GM12878 (cell line): ENCODE measurements around the gene SLC38A3. TPM values are rescaled to one million over a fixed set of nuclear protein-coding genes. Genes with fewer than 3 reads are reported as not detected.

ENCODE experiments used
- ATAC-seq: fragments of 200-7000 bp; cut with Tn5 transposase; 3 replicates; pipeline ENCODE4 v1.9.1; 2020; ENCODE audit warnings: mild to moderate bottlenecking, moderate library complexity
- BruUV-seq: library from RNA; stranded (reverse); fragments of 400-500 nt; replicated peaks from 2 replicates; lab custom pipeline; 2021; lab: Mats Ljungman, UMichigan
- CTCF ChIA-PET: fragments of 300-600 bp; sonication (Branson Sonifier 250); formaldehyde crosslinking; extraction: SDS; loops from one replicate; lab custom pipeline; 2021; ENCODE audit warnings: inconsistent platforms; lab: Yijun Ruan, JAX
- POLR2A ChIA-PET: fragments of 350-600 bp; formaldehyde crosslinking; extraction: SDS; loops from one replicate; lab custom pipeline; 2021; ENCODE audit warnings: inconsistent platforms; lab: Charles Lee
- RAD21 ChIA-PET: fragments of 300-600 bp; sonication (Branson Sonifier 250); formaldehyde crosslinking; loops from one replicate; lab custom pipeline; 2023; ENCODE audit warnings: antibody characterized with exemption; ENCODE audit not compliant: unreplicated experiment; lab: Charles Lee
- SMC1A ChIA-PET: fragments of 300-600 bp; sonication (Branson Sonifier 250); formaldehyde crosslinking; loops from one replicate; lab custom pipeline; 2023; ENCODE audit not compliant: unreplicated experiment, uncharacterized antibody; lab: Charles Lee
- DNase-seq: peaks from one replicate; pipeline ENCODE4 v3.0.0-alpha.2; 2011; ENCODE audit warnings: low read depth, low spot score
- FAIRE-seq: peaks from 3 replicates; lab custom pipeline; 2011; peaks lifted over from hg19 to GRCh38; lab: Jason Lieb, UNC
- H2AFZ ChIP-seq: 2 replicates; pipeline ENCODE4 v1.6.0; 2011; ENCODE audit warnings: low read depth, low read length, control low read depth; ENCODE audit not compliant: control insufficient read depth
- H3K27ac ChIP-seq: 2 replicates; pipeline ENCODE4 v1.5.1; 2011; ENCODE audit warnings: control low read depth; ENCODE audit not compliant: control insufficient read depth, insufficient read depth
- H3K27me3 ChIP-seq, 2 experiments: replicated peaks in 1 of 2; 2 replicates each; pipeline versions ENCODE4 v1.6.0 to v1.6.1; 2011; ENCODE audit warnings: low read length in 1 of 2; ENCODE audit not compliant: control insufficient read depth in 2 of 2, insufficient read depth in 2 of 2
- H3K36me3 ChIP-seq, 2 experiments: 2 replicates each; pipeline ENCODE4 v1.5.1; 2011; ENCODE audit warnings: low read length in 1 of 2; ENCODE audit not compliant: control insufficient read depth in 2 of 2, insufficient read depth in 2 of 2
- H3K4me1 ChIP-seq: 2 replicates; pipeline ENCODE4 v1.6.1; 2011; ENCODE audit warnings: mild to moderate bottlenecking, low read length, moderate library complexity, mixed read lengths; ENCODE audit not compliant: control insufficient read depth, insufficient read depth
- H3K4me2 ChIP-seq: 2 replicates; pipeline ENCODE4 v1.6.0; 2011; ENCODE audit warnings: control low read depth; ENCODE audit not compliant: control insufficient read depth, insufficient read depth
- H3K4me3 ChIP-seq: fragments of 200-600 bp; sonication (generic); 2 replicates; pipeline ENCODE4 v1.5.1; 2016
- H3K79me2 ChIP-seq: 2 replicates; pipeline ENCODE4 v1.6.0; 2011; ENCODE audit warnings: low read length; ENCODE audit not compliant: control insufficient read depth, insufficient read depth
- H3K9ac ChIP-seq: 2 replicates; pipeline ENCODE4 v1.8.0; 2011; ENCODE audit warnings: low read length, control low read depth, mixed read lengths; ENCODE audit not compliant: control insufficient read depth, insufficient read depth
- H3K9me3 ChIP-seq: replicated peaks from 3 replicates; pipeline ENCODE4 v1.5.1; 2011; ENCODE audit warnings: mild to moderate bottlenecking, low read length; ENCODE audit not compliant: control insufficient read depth, insufficient read depth
- H4K20me1 ChIP-seq: 2 replicates; pipeline ENCODE4 v1.6.0; 2011; ENCODE audit not compliant: control insufficient read depth, insufficient read depth
- BACH1 ChIP-seq: fragments of 450-650 bp; IDR thresholded peaks from 2 replicates; pipeline ENCODE4 v1.6.1; 2017; ENCODE audit warnings: mild to moderate bottlenecking, borderline replicate concordance
- CBX5 ChIP-seq: sonication (generic); IDR thresholded peaks from 2 replicates; pipeline ENCODE4 v1.6.1; 2016; ENCODE audit warnings: low read depth, moderate library complexity, mild to moderate bottlenecking, inconsistent platforms
- CEBPB ChIP-seq, 2 experiments: fragments of 150-350 bp in 1 of 2; IDR thresholded peaks; 2 replicates each; pipeline ENCODE4 v1.6.1; 2012 to 2014; ENCODE audit warnings: low read depth in 2 of 2, low read length in 2 of 2, borderline replicate concordance in 1 of 2, inconsistent platforms in 1 of 2
- GABPA ChIP-seq: IDR thresholded peaks from 2 replicates; pipeline ENCODE4 v1.6.1; 2014; ENCODE audit warnings: antibody characterized with exemption, low read depth, mild to moderate bottlenecking, inconsistent platforms
- LARP7 ChIP-seq: fragments of 450-650 bp; IDR thresholded peaks from 2 replicates; pipeline ENCODE4 v1.6.1; 2017; ENCODE audit warnings: mild to moderate bottlenecking
- MTA3 ChIP-seq: IDR thresholded peaks from 2 replicates; pipeline ENCODE4 v1.6.1; 2012; ENCODE audit warnings: low read length, inconsistent platforms, borderline replicate concordance
- NR2C1 ChIP-seq: fragments of 450-650 bp; IDR thresholded peaks from 2 replicates; pipeline ENCODE4 v1.6.1; 2017; ENCODE audit warnings: antibody characterized with exemption, mild to moderate bottlenecking, moderate library complexity
- RUNX3 ChIP-seq: IDR thresholded peaks from 2 replicates; pipeline ENCODE4 v1.6.1; 2012; ENCODE audit warnings: low read length, inconsistent platforms
- TBL1XR1 ChIP-seq: IDR thresholded peaks from 2 replicates; pipeline ENCODE4 v1.6.1; 2012; ENCODE audit warnings: low read depth, low read length, improper control_type of control experiment
- WGBS: methylation state at CpG from one replicate; pipeline ENCODE4 v1.1.6; 2016; ENCODE audit warnings: low lambda C conversion rate; ENCODE audit not compliant: insufficient replicate concordance, insufficient coverage; ENCODE audit errors: missing lambda C conversion rate; 5-methylcytosine and 5-hydroxymethylcytosine counted together
- in situ Hi-C: fragments of 300-500 bp; cut with MboI; formaldehyde crosslinking; loops from 9 replicates; pipeline ENCODE4 v1.14.3; 2018; ENCODE audit warnings: mixed read lengths
- intact Hi-C: fragments of 100-400 bp; cut with micrococcal nuclease; formaldehyde crosslinking; loops from one replicate; pipeline ENCODE4 v1.14.2; 2022; ENCODE audit not compliant: unreplicated experiment
- polyA plus RNA-seq, 11 experiments: library from polyadenylated mRNA; depleted of rRNA in 4 of 11; unstranded in 6 of 11; stranded (reverse) in 5 of 11; fragments of >200 nt; fragmentation: Nextera tagmentation in 4 of 11; fragmentation: Illumina TruSeq in 1 of 11; extraction: Ambion mirVana in 4 of 11; extraction: Trizol in 1 of 11; gene quantifications; 1 replicate in 1 of 11; 2 replicates in 10 of 11; pipeline versions ENCODE4 v1.2.1 to v1.2.3, GENCODE V29; 2011 to 2016; ENCODE audit warnings: inconsistent platforms in 2 of 11, missing spikeins in 2 of 11, low read depth in 1 of 11
- total RNA-seq, 4 experiments: library from RNA; depleted of rRNA in 3 of 4; stranded (reverse); fragments of >200 nt in 3 of 4; fragmentation: Illumina TruSeq in 1 of 4; extraction: Trizol in 1 of 4; gene quantifications; 2 replicates each; pipeline versions ENCODE4 v1.2.1 to v1.2.3, GENCODE V29; 2013 to 2021
- TF ChIP-seq, protein P1 (sequence below): fragments of 450-650 bp; IDR thresholded peaks from 2 replicates; pipeline ENCODE4 v1.6.1; 2017; ENCODE audit warnings: mild to moderate bottlenecking, low read depth, inconsistent platforms; ENCODE audit not compliant: poor library complexity, severe bottlenecking

Gene SLC38A3
- total and polyA plus RNA-seq, 10 of the 15 experiments (the other 5 are each of a cell fraction or from before 2014, with no cell fraction given) = 0.14 TPM; not detected in 9

DNA sequence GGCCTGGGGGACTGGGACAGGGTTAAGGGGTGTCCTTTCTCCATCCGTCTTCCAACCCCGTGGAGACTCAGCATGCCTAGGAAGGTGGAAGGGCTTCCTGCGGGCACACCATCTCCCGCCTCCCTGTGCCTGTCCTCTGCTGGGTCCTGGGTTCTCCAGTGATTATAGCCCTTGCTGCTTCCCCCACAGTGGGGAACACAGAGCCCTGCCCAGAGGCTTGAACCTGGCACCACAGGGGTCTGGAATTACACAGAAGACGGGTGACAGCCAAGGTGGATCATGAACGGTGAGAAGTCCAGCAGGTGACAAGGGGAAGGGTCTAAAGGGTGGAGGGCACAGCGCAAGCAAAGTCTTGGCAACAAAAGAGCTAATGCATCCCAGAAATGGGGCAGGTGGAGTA is 57.7 kb downstream of the SLC38A3 start:
- RAD21 ChIA-PET = interaction anchor here (1.7 kb wide), 1 partner anchor 16 kb away, joined by 5 read pairs; no protein-coding TSS in a partner anchor
- no peak overlapping the region for H3K4me2 ChIP-seq
- H3K9me3 ChIP-seq = no peaks in the 10 kb centered on the region; the same call in 2 of the 3 replicates
- POLR2A ChIA-PET = no interaction called here
- TF ChIP-seq TBL1XR1 = no peak
- TF ChIP-seq LARP7 = no peak
- TF ChIP-seq, protein P1, sequence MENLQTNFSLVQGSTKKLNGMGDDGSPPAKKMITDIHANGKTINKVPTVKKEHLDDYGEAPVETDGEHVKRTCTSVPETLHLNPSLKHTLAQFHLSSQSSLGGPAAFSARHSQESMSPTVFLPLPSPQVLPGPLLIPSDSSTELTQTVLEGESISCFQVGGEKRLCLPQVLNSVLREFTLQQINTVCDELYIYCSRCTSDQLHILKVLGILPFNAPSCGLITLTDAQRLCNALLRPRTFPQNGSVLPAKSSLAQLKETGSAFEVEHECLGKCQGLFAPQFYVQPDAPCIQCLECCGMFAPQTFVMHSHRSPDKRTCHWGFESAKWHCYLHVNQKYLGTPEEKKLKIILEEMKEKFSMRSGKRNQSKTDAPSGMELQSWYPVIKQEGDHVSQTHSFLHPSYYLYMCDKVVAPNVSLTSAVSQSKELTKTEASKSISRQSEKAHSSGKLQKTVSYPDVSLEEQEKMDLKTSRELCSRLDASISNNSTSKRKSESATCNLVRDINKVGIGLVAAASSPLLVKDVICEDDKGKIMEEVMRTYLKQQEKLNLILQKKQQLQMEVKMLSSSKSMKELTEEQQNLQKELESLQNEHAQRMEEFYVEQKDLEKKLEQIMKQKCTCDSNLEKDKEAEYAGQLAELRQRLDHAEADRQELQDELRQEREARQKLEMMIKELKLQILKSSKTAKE = no peak
- TF ChIP-seq CBX5 = no peak
- no peak for TF ChIP-seq MTA3
- TF ChIP-seq CEBPB (IDR thresholded peaks at IDR 0.05; ENCODE audit: borderline replicate concordance in 1 of 2, low read depth in 2 of 2, low read length in 2 of 2) = no peak
- no peak for TF ChIP-seq GABPA
- TF ChIP-seq BACH1 = no peak
- TF ChIP-seq RUNX3 = no peak
- TF ChIP-seq NR2C1 = no peak
- no TSS peak for BruUV-seq
- H3K27ac ChIP-seq = no peak overlapping the region
- no peak overlapping the region for H2AFZ ChIP-seq
- intact Hi-C loops (no loop called here), in situ Hi-C loops (no loop called here)
- no peak overlapping the region for H3K9ac ChIP-seq
- H3K79me2 ChIP-seq = no peaks in the 10 kb centered on the region
- H4K20me1 ChIP-seq = no peaks in the 10 kb centered on the region
- no peak for DNase-seq
- no peak overlapping the region for H3K4me3 ChIP-seq
- CTCF ChIA-PET = interaction anchor here (7.9 kb wide), 1 partner anchor 16 kb away, joined by 43 read pairs; no protein-coding TSS in a partner anchor
- peaks cover 0 to 4% of the 10 kb centered on the region in 2 experiments; a peak in 1 of 4 replicates for H3K27me3 ChIP-seq
- peaks cover 14% of the 10 kb centered on the region for H3K4me1 ChIP-seq
- SMC1A ChIA-PET = interaction anchor here (1.0 to 1.3 kb wide), 2 partner anchors 10 to 35 kb away, joined by 3 read pairs; no protein-coding TSS in a partner anchor
- 65% methylated on average over 7 of the region's 7 CpGs for WGBS
- H3K36me3 ChIP-seq = peaks cover 0 to 5% of the 10 kb centered on the region in 2 experiments; a peak in 3 of 4 replicates
- no peak for FAIRE-seq
- ATAC-seq = no peak
